Stomach (tissue), 9 donors: Measurements from ENCODE around the gene SH3RF3. TPM values are rescaled to one million over a fixed set of nuclear protein-coding genes. Genes with fewer than 3 reads are reported as not detected.

Experiments
- DNase-seq, 2 donors: peaks; one replicate each; pipeline versions ENCODE4 v3.0.0 to v3.0.0-alpha.2; 2013 to 2019
- H3K27ac ChIP-seq, 5 donors: fragments of 200-600 bp in 4 of 5; sonication (generic) in 4 of 5; one replicate each; pipeline ENCODE4 v1.5.1; 2013 to 2019; ENCODE audit warnings: mild to moderate bottlenecking in 1 of 5, moderate library complexity in 1 of 5
- H3K27me3 ChIP-seq, 3 donors: fragments of 200-600 bp; sonication (generic); one replicate each; pipeline ENCODE4 v1.5.1; 2017 to 2019; ENCODE audit warnings: mixed run types in 1 of 3
- H3K36me3 ChIP-seq, 4 donors: fragments of 200-600 bp; sonication (generic); 1 replicate in 3 of 4; 2 replicates in 1 of 4; pipeline ENCODE4 v1.5.1; 2016 to 2019
- H3K4me1 ChIP-seq, 4 donors: fragments of 200-600 bp; sonication (generic); one replicate each; pipeline ENCODE4 v1.5.1; 2016 to 2019
- H3K4me3 ChIP-seq, 4 donors: fragments of 200-600 bp; sonication (generic) in 3 of 4; one replicate each; pipeline ENCODE4 v1.5.1; 2016 to 2019; ENCODE audit warnings: mild to moderate bottlenecking in 1 of 4
- H3K9me3 ChIP-seq, 4 donors: fragments of 200-600 bp; sonication (generic); one replicate each; pipeline ENCODE4 v1.5.1; 2016 to 2019
- CTCF ChIP-seq, 7 experiments: fragments of 450-650 bp in 4 of 7; fragments of 200-600 bp in 3 of 7; sonication (generic) in 3 of 7; IDR thresholded peaks; one replicate each; pipeline ENCODE4 v1.5.1; 2016 to 2019; ENCODE audit warnings: antibody characterized with exemption in 7 of 7, control low read depth in 2 of 7, mild to moderate bottlenecking in 1 of 7
- EP300 ChIP-seq: sonication (generic); formaldehyde crosslinking; IDR thresholded peaks from one replicate; pipeline ENCODE4 v1.6.1; 2017; ENCODE audit warnings: antibody characterized with exemption
- POLR2A ChIP-seq, 4 donors: fragments of 450-650 bp; IDR thresholded peaks; one replicate each; pipeline ENCODE4 v1.6.1; 2016; ENCODE audit warnings: antibody characterized with exemption in 4 of 4, control low read depth in 2 of 4, mild to moderate bottlenecking in 1 of 4, moderate library complexity in 1 of 4
- POLR2AphosphoS5 ChIP-seq, 3 donors: sonication (generic); formaldehyde crosslinking; IDR thresholded peaks; one replicate each; pipeline ENCODE4 v1.6.1; 2016; ENCODE audit warnings: antibody characterized with exemption in 3 of 3
- WGBS, 5 donors: extraction: QIAGEN DNeasy Blood & Tissue Kit in 3 of 5; methylation state at CpG; one replicate each; pipeline versions ENCODE4 v1.1.5 to v1.1.7; 2013 to 2018; 5-methylcytosine and 5-hydroxymethylcytosine counted together
- intact Hi-C: fragments of 100-400 bp; cut with DNase I; formaldehyde crosslinking; loops from one replicate; pipeline ENCODE4 v1.15.1; 2023; ENCODE audit warnings: low total_unique reads
- polyA plus RNA-seq, 3 donors: library from polyadenylated mRNA; stranded (reverse); fragments of 200-250 nt; gene quantifications; one replicate each; pipeline ENCODE4 v1.2.3, GENCODE V29; 2013
- total RNA-seq, 5 donors: library from RNA; depleted of rRNA; stranded (reverse); fragments of >200 nt; gene quantifications; one replicate each; pipeline versions ENCODE4 v1.1.0 to v1.2.3, GENCODE V29; 2014 to 2016
- donor health status: healthy with polysubstance abuse.
- donor health status: Bipolar disorder and iron deficiency.
- donor health status: healthy.

The SH3RF3 gene
- total and polyA plus RNA-seq, 8 donors, result 0.87 to 11.1 (median 4.4) TPM

GRCh38 chr2:109255654-109256053, 126.6 kb downstream of the SH3RF3 start:
- no peak for DNase-seq
- Histone ChIP-seq H3K9me3 (no peaks in the 10 kb centered on the region), H3K27me3 (no peaks in the 10 kb centered on the region), H3K36me3 (no peaks in the 10 kb centered on the region), H3K4me1 (peaks cover 0 to 43% (median 13%) of the 10 kb centered on the region in 4 donors), H3K4me3 (no peak overlapping the region), H3K27ac (peak overlapping the region in 1 of 5 donors; percentile 15)
- no peak for TF ChIP-seq POLR2A (IDR thresholded peaks at IDR 0.05)
- TF ChIP-seq CTCF (IDR thresholded peaks at IDR 0.05), result no peak
- TF ChIP-seq EP300, result no peak
- 55 to 87% (median 71%) methylated on average over 4 of the region's 4 CpGs for WGBS, 5 donors
- intact Hi-C loops, result no loop called here

- TF ChIP-seq CTCF (IDR thresholded peaks at IDR 0.05) (no peak), POLR2AphosphoS5 (IDR thresholded peaks at IDR 0.05) (no peak), EP300 (no peak), POLR2A (IDR thresholded peaks at IDR 0.05) (no peak)
- Histone ChIP-seq H3K27ac (peak overlapping the region in 1 of 5 donors; percentile 15), H3K4me3 (no peak overlapping the region), H3K4me1 (peaks cover 0 to 43% (median 13%) of the 10 kb centered on the region in 4 donors), H3K27me3 (no peaks in the 10 kb centered on the region), H3K9me3 (no peaks in the 10 kb centered on the region), H3K36me3 (no peaks in the 10 kb centered on the region)
- intact Hi-C loops, result no loop called here
- 86 to 97% (median 93%) methylated on average over 12 of the region's 12 CpGs for WGBS, 5 donors
- no peak for DNase-seq
Measured at GRCh38 chr2:109256111-109256510, 127.1 kb downstream of the SH3RF3 start.

GRCh38 chr2:109256921-109257320, 127.9 kb downstream of the SH3RF3 start:
- no peaks in the 10 kb centered on the region for H3K9me3 ChIP-seq
- H3K27ac ChIP-seq, result peak overlapping the region in 2 of 5 donors; percentile 11 to 43
- WGBS, 5 donors, result 61 to 81% (median 67%) methylated on average over 7 of the region's 7 CpGs
- TF ChIP-seq POLR2AphosphoS5 (IDR thresholded peaks at IDR 0.05) (peak in 1 of 3 donors; percentile 5), EP300 (no peak)
- H3K4me3 ChIP-seq, result no peak overlapping the region
- no peaks in the 10 kb centered on the region for H3K36me3 ChIP-seq
- H3K27me3 ChIP-seq, result no peaks in the 10 kb centered on the region
- intact Hi-C loops, result no loop called here
- H3K4me1 ChIP-seq, result peaks cover 0 to 43% (median 15%) of the 10 kb centered on the region in 4 donors
- no peak for DNase-seq

- peaks cover 0 to 43% (median 15%) of the 10 kb centered on the region in 4 donors for H3K4me1 ChIP-seq
- no peak overlapping the region for H3K4me3 ChIP-seq
- WGBS, 5 donors, result 65 to 89% (median 75%) methylated on average over 3 of the region's 3 CpGs
- H3K27me3 ChIP-seq, result no peaks in the 10 kb centered on the region
- peak overlapping the region in 3 of 5 donors; percentile 11 to 43 (median 16) for H3K27ac ChIP-seq
- H3K36me3 ChIP-seq, result no peaks in the 10 kb centered on the region
- TF ChIP-seq CTCF (IDR thresholded peaks at IDR 0.05) (no peak), EP300 (no peak), POLR2AphosphoS5 (IDR thresholded peaks at IDR 0.05) (no peak), POLR2A (IDR thresholded peaks at IDR 0.05) (no peak)
- no peak for DNase-seq
- intact Hi-C loops, result no loop called here
- no peaks in the 10 kb centered on the region for H3K9me3 ChIP-seq
Measured at GRCh38 chr2:109257653-109258052, 128.6 kb downstream of the SH3RF3 start.

GRCh38 chr2:109258376-109258775, 129.4 kb downstream of the SH3RF3 start:
- H3K36me3 ChIP-seq, result no peaks in the 10 kb centered on the region
- no peak for DNase-seq
- intact Hi-C loops, result no loop called here
- TF ChIP-seq EP300 (no peak), POLR2A (IDR thresholded peaks at IDR 0.05) (no peak), CTCF (IDR thresholded peaks at IDR 0.05) (no peak), POLR2AphosphoS5 (IDR thresholded peaks at IDR 0.05) (no peak)
- H3K27ac ChIP-seq, result no peak overlapping the region
- no peaks in the 10 kb centered on the region for H3K9me3 ChIP-seq
- H3K4me3 ChIP-seq, result no peak overlapping the region
- H3K27me3 ChIP-seq, result no peaks in the 10 kb centered on the region
- peaks cover 0 to 40% (median 15%) of the 10 kb centered on the region in 4 donors for H3K4me1 ChIP-seq
- 78 to 90% (median 87%) methylated on average over 3 to 9 of the region's 9 CpGs for WGBS, 5 donors
